HepG2 (cell line): ENCODE data around the gene CELF5. TPM values are rescaled to one million over a fixed set of nuclear protein-coding genes. Genes with fewer than 3 reads are reported as not detected.

Experiments used
- ATAC-seq: fragments of 200-7000 bp; cut with Tn5 transposase; 3 replicates; pipeline ENCODE4 v1.9.1; 2020; ENCODE audit warnings: mild to moderate bottlenecking, moderate library complexity
- BruUV-seq: library from RNA; stranded (reverse); fragments of 400-500 nt; replicated peaks from 2 replicates; lab custom pipeline; 2021; lab: Mats Ljungman, UMichigan
- CTCF ChIA-PET: fragments of 300-600 bp; formaldehyde crosslinking; extraction: SDS; loops from one replicate; lab custom pipeline; 2021; ENCODE audit warnings: low total read pairs, inconsistent platforms, low intra/inter-chr PET ratio; lab: Yijun Ruan, JAX
- POLR2A ChIA-PET: fragments of 350-600 bp; sonication (Branson Sonifier 250); formaldehyde crosslinking; loops from one replicate; lab custom pipeline; 2020; ENCODE audit warnings: antibody characterized with exemption, inconsistent platforms; lab: Yijun Ruan, JAX
- DNase-seq: peaks from one replicate; pipeline ENCODE4 v3.0.0-alpha.2; 2015; ENCODE audit warnings: low spot score
- FAIRE-seq: peaks from 3 replicates; lab custom pipeline; 2011; peaks lifted over from hg19 to GRCh38; lab: Jason Lieb, UNC
- H2AFZ ChIP-seq: one replicate; pipeline ENCODE4 v1.6.1; 2011; ENCODE audit warnings: low read length, inconsistent platforms
- H3K27ac ChIP-seq: fragments of 300-600 bp; 3 replicates; pipeline ENCODE4 v1.8.0; 2011; ENCODE audit warnings: mixed run types, mild to moderate bottlenecking, mixed read lengths, low read length, inconsistent platforms; ENCODE audit not compliant: insufficient read depth; ENCODE audit errors: extremely low read length
- H3K27me3 ChIP-seq, 2 experiments: fragments of 200-600 bp in 1 of 2; 2 replicates in 1 of 2; 3 replicates in 1 of 2; pipeline versions ENCODE4 v1.6.0 to v1.8.0; 2011; ENCODE audit warnings: low read length in 2 of 2, mild to moderate bottlenecking in 2 of 2, moderate library complexity in 2 of 2, inconsistent platforms in 1 of 2; ENCODE audit not compliant: insufficient read depth in 2 of 2, control insufficient read depth in 1 of 2
- H3K36me3 ChIP-seq, 2 experiments: fragments of 200-600 bp in 1 of 2; replicated peaks in 1 of 2; 2 replicates in 1 of 2; 3 replicates in 1 of 2; pipeline versions ENCODE4 v1.5.1 to v1.8.0; 2011; ENCODE audit warnings: low read length in 2 of 2, inconsistent platforms in 1 of 2; ENCODE audit not compliant: insufficient read depth in 2 of 2, control insufficient read depth in 1 of 2
- H3K4me1 ChIP-seq: 2 replicates; pipeline ENCODE4 v1.5.1; 2012; ENCODE audit warnings: low read length, inconsistent platforms; ENCODE audit not compliant: insufficient read depth
- H3K4me2 ChIP-seq: 2 replicates; pipeline ENCODE4 v1.6.0; 2011; ENCODE audit warnings: low read depth, low read length, inconsistent platforms
- H3K4me3 ChIP-seq, 3 experiments: fragments of 200-600 bp in 1 of 3; sonication (generic), shearing (Covaris generic) in 1 of 3; replicated peaks in 1 of 3; 2 replicates each; pipeline ENCODE4 v1.5.1; 2011 to 2016; ENCODE audit warnings: low read length in 3 of 3, inconsistent platforms in 2 of 3, low read depth in 2 of 3, mild to moderate bottlenecking in 2 of 3, control low read depth in 1 of 3, mixed read lengths in 1 of 3; ENCODE audit not compliant: insufficient read depth in 1 of 3
- H3K79me2 ChIP-seq: one replicate; pipeline ENCODE4 v1.6.1; 2011; ENCODE audit warnings: low read length, inconsistent platforms; ENCODE audit not compliant: insufficient read depth
- H3K9ac ChIP-seq: 2 replicates; pipeline ENCODE4 v1.6.0; 2011; ENCODE audit warnings: mild to moderate bottlenecking, low read depth, low read length, inconsistent platforms; ENCODE audit not compliant: insufficient read depth
- H3K9me3 ChIP-seq: 2 replicates; pipeline ENCODE4 v1.5.1; 2012; ENCODE audit warnings: mild to moderate bottlenecking, low read length
- H4K20me1 ChIP-seq: 2 replicates; pipeline ENCODE4 v1.6.0; 2011; ENCODE audit warnings: inconsistent platforms, mild to moderate bottlenecking, low read length, moderate library complexity; ENCODE audit not compliant: insufficient read depth
- ZNF446 ChIP-seq: sonication (generic); formaldehyde crosslinking; IDR thresholded peaks from 2 replicates; pipeline ENCODE4 v1.5.0; 2020; ENCODE audit warnings: mild to moderate bottlenecking, missing genetic modification reagents
- ZNF768 ChIP-seq: sonication (generic); formaldehyde crosslinking; IDR thresholded peaks from 2 replicates; pipeline ENCODE4 v1.4.0; 2020; ENCODE audit warnings: missing genetic modification reagents
- WGBS: methylation state at CpG from one replicate; pipeline ENCODE4 v1.1.6; 2017; ENCODE audit warnings: low lambda C conversion rate; 5-methylcytosine and 5-hydroxymethylcytosine counted together
- in situ Hi-C: cut with HindIII; loops from 2 replicates; pipeline ENCODE4 v1.10.0; 2017; ENCODE audit warnings: low pct_unique_long_range_greater_than_20kb; ENCODE audit not compliant: extremely low pct_ligation_motif_present
- intact Hi-C: fragments of 100-400 bp; cut with micrococcal nuclease; formaldehyde crosslinking; loops from one replicate; pipeline ENCODE4 v1.10.0; 2022; ENCODE audit not compliant: unreplicated experiment
- polyA plus RNA-seq, 8 experiments: library from polyadenylated mRNA; depleted of rRNA in 3 of 8; stranded (reverse) in 7 of 8; unstranded in 1 of 8; fragments of >200 nt; fragmentation: Illumina TruSeq in 4 of 8; extraction: Trizol in 4 of 8; gene quantifications; 2 replicates each; pipeline versions ENCODE4 v1.2.1 to v1.2.3, GENCODE V29; 2011 to 2016; ENCODE audit warnings: low read depth in 4 of 8, missing spikeins in 1 of 8, mixed read lengths in 1 of 8; ENCODE audit not compliant: insufficient read depth in 1 of 8
- total RNA-seq, 5 experiments: library from RNA; depleted of rRNA; stranded (reverse); fragments of >200 nt; fragmentation: Illumina TruSeq; extraction: Trizol; gene quantifications; 2 replicates each; pipeline ENCODE4 v1.2.3, GENCODE V29; 2016; ENCODE audit warnings: low read depth in 1 of 5
- TF ChIP-seq, protein P1 (sequence below): sonication (generic); formaldehyde crosslinking; conservative IDR thresholded peaks from 2 replicates; pipeline ENCODE4 v1.4.0; 2020; ENCODE audit warnings: missing genetic modification reagents
- TF ChIP-seq, protein P2 (sequence below): sonication (generic); formaldehyde crosslinking; IDR thresholded peaks from 2 replicates; pipeline ENCODE4 v1.4.0; 2020; ENCODE audit warnings: mild to moderate bottlenecking, low read depth, missing genetic modification reagents
- TF ChIP-seq, protein P3 (sequence below): sonication (generic); formaldehyde crosslinking; IDR thresholded peaks from 2 replicates; pipeline ENCODE4 v1.4.0; 2020; ENCODE audit warnings: missing genetic modification reagents
- TF ChIP-seq, protein P4 (sequence below): sonication (generic); formaldehyde crosslinking; IDR thresholded peaks from 2 replicates; pipeline ENCODE4 v1.4.0; 2020; ENCODE audit warnings: missing genetic modification reagents, borderline replicate concordance
- TF ChIP-seq, protein P5 (sequence below): sonication (generic); formaldehyde crosslinking; IDR thresholded peaks from 2 replicates; pipeline ENCODE4 v1.4.0; 2020; ENCODE audit warnings: mild to moderate bottlenecking, missing genetic modification reagents

CELF5 gene
- total and polyA plus RNA-seq, 2 of the 13 experiments (the other 11 are each of a cell fraction or from before 2014, with no cell fraction given) = 0.31 to 0.84 TPM

DNA sequence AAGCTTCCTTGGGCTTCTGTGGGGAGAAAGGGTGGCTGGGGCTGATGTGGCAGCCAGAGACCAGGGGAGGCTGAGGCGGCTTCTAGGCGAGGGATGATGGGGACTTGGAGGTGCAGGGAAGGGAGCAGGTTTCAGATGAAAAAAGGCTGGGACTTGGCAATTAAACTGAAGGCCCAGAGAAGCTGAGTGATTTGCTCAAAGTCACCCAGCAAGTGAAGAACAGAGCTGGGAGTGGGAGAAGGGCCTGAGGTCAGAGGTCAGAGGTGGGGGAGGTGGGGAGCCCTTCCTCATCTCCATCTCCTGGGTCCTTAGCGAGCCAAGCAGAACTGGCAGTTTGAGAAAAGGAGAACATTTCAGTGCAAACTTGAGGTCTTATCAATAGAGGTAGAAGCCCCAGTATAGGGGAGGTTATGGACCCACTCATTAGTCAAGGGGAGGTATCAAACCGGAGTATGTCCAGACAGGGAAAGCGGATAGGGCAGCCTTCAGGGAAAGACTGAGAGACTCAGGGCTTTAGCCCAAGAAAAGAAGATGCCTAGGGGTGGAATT lies 92.3 kb downstream of the CELF5 start:
- POLR2A ChIA-PET = no interaction called here
- Histone ChIP-seq H3K36me3 (no peaks in the 10 kb centered on the region), H4K20me1 (no peaks in the 10 kb centered on the region), H3K4me2 (no peak overlapping the region), H3K9ac (no peak overlapping the region), H3K9me3 (no peaks in the 10 kb centered on the region), H3K27ac (no peak overlapping the region), H3K79me2 (no peaks in the 10 kb centered on the region), H3K4me1 (no peaks in the 10 kb centered on the region), H3K4me3 (no peak overlapping the region), H2AFZ (no peak overlapping the region), H3K27me3 (peaks cover 6 to 41% of the 10 kb centered on the region in 2 experiments; a peak in 3 of 5 replicates)
- FAIRE-seq (no peak), ATAC-seq (no peak), DNase-seq (no peak)
- in situ Hi-C loops (no loop called here), intact Hi-C loops (no loop called here)
- CTCF ChIA-PET = no interaction called here
- no TSS peak for BruUV-seq
- TF ChIP-seq, protein P1, sequence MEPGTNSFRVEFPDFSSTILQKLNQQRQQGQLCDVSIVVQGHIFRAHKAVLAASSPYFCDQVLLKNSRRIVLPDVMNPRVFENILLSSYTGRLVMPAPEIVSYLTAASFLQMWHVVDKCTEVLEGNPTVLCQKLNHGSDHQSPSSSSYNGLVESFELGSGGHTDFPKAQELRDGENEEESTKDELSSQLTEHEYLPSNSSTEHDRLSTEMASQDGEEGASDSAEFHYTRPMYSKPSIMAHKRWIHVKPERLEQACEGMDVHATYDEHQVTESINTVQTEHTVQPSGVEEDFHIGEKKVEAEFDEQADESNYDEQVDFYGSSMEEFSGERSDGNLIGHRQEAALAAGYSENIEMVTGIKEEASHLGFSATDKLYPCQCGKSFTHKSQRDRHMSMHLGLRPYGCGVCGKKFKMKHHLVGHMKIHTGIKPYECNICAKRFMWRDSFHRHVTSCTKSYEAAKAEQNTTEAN (CRISPR knock-in tag) = no peak
- TF ChIP-seq ZNF768 (CRISPR knock-in tag) = peak; percentile 74
- WGBS = 74% methylated on average over 5 of the region's 5 CpGs

DNA sequence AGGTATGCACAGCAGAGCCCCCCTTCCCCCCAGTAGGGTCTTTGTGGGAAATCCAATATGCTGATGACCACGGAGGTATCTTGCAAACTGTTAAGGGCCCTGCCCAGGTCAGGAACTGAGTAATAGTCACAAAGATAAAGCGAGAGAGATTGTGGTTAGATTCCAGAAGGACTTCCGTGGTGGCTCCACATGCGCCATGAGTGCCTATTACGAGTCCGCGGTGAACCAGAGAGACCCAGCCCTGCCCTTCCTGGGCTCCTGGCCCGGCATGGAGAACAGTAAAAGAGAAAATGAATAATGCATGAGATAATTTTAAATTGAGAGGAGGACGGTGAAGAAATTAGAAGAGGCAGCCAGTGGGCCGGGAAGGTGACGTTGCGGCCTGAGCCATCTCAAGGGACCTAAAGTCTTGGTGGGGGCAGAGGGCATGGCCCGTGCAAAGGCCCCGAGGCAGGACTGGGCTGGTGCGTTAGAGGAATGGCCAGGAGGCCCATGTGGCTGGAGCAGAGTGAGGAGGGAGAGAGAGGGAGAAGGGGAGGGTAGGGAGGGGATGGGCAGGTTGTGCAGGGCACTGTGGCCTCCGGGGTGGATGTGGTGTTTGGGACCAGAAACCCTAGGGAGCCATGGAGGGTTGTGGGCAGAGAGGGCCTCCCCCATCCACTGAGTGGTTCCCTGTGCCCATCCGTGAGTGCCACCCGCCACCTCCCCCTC lies 95.3 kb downstream of the CELF5 start:
- Histone ChIP-seq H3K79me2 (no peaks in the 10 kb centered on the region), H3K27ac (no peak overlapping the region), H4K20me1 (no peaks in the 10 kb centered on the region), H3K4me1 (no peaks in the 10 kb centered on the region), H3K9me3 (no peaks in the 10 kb centered on the region), H3K4me3 (no peak overlapping the region), H2AFZ (no peak overlapping the region), H3K4me2 (no peak overlapping the region), H3K9ac (no peak overlapping the region), H3K27me3 (peaks cover 0 to 26% of the 10 kb centered on the region in 2 experiments; a peak in 2 of 5 replicates), H3K36me3 (no peaks in the 10 kb centered on the region)
- BruUV-seq = no TSS peak
- ChIA-PET CTCF (no interaction called here), POLR2A (no interaction called here)
- intact Hi-C loops = no loop called here
- 18% methylated on average over 16 of the region's 18 CpGs for WGBS
- no peak for ATAC-seq
- no peak for DNase-seq
- in situ Hi-C loops = loop anchor here (5.0 kb wide), 1 partner anchor 153 kb away; no protein-coding TSS in a partner anchor
- TF ChIP-seq, protein P2, sequence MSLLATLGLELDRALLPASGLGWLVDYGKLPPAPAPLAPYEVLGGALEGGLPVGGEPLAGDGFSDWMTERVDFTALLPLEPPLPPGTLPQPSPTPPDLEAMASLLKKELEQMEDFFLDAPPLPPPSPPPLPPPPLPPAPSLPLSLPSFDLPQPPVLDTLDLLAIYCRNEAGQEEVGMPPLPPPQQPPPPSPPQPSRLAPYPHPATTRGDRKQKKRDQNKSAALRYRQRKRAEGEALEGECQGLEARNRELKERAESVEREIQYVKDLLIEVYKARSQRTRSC = no peak
- TF ChIP-seq, protein P3, sequence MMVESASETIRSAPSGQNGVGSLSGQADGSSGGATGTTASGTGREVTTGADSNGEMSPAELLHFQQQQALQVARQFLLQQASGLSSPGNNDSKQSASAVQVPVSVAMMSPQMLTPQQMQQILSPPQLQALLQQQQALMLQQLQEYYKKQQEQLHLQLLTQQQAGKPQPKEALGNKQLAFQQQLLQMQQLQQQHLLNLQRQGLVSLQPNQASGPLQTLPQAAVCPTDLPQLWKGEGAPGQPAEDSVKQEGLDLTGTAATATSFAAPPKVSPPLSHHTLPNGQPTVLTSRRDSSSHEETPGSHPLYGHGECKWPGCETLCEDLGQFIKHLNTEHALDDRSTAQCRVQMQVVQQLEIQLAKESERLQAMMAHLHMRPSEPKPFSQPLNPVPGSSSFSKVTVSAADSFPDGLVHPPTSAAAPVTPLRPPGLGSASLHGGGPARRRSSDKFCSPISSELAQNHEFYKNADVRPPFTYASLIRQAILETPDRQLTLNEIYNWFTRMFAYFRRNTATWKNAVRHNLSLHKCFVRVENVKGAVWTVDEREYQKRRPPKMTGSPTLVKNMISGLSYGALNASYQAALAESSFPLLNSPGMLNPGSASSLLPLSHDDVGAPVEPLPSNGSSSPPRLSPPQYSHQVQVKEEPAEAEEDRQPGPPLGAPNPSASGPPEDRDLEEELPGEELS (CRISPR knock-in tag) = no peak
- no peak for TF ChIP-seq ZNF446 (CRISPR knock-in tag)
- TF ChIP-seq, protein P4, sequence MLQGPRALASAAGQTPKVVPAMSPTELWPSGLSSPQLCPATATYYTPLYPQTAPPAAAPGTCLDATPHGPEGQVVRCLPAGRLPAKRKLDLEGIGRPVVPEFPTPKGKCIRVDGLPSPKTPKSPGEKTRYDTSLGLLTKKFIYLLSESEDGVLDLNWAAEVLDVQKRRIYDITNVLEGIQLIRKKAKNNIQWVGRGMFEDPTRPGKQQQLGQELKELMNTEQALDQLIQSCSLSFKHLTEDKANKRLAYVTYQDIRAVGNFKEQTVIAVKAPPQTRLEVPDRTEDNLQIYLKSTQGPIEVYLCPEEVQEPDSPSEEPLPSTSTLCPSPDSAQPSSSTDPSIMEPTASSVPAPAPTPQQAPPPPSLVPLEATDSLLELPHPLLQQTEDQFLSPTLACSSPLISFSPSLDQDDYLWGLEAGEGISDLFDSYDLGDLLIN (CRISPR knock-in tag) = no peak
- TF ChIP-seq, protein P5, sequence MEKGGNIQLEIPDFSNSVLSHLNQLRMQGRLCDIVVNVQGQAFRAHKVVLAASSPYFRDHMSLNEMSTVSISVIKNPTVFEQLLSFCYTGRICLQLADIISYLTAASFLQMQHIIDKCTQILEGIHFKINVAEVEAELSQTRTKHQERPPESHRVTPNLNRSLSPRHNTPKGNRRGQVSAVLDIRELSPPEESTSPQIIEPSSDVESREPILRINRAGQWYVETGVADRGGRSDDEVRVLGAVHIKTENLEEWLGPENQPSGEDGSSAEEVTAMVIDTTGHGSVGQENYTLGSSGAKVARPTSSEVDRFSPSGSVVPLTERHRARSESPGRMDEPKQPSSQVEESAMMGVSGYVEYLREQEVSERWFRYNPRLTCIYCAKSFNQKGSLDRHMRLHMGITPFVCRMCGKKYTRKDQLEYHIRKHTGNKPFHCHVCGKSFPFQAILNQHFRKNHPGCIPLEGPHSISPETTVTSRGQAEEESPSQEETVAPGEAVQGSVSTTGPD (CRISPR knock-in tag) = no peak
- no peak for FAIRE-seq
